Right lobe of liver (tissue), 6 donors: ENCODE data around the gene CXCR6. TPM values are rescaled to one million over a fixed set of nuclear protein-coding genes. Genes with fewer than 3 reads are reported as not detected.

Experiments used
- ATAC-seq, 4 donors: fragments of 200-7000 bp; cut with Tn5 transposase; one replicate each; pipeline ENCODE4 v1.9.1; 2020; ENCODE audit warnings: mild to moderate bottlenecking in 4 of 4, moderate library complexity in 4 of 4
- DNase-seq, 3 donors: peaks; one replicate each; pipeline ENCODE4 v3.0.0-alpha.2; 2020
- H3K27ac ChIP-seq, 3 donors: fragments of 200-600 bp; one replicate each; pipeline ENCODE4 v1.8.0; 2022
- H3K27me3 ChIP-seq, 2 donors: fragments of 200-600 bp; one replicate each; pipeline ENCODE4 v1.8.0; 2022
- H3K36me3 ChIP-seq, 4 donors: fragments of 200-600 bp; sonication (generic) in 1 of 4; one replicate each; pipeline versions ENCODE4 v1.5.1 to v1.8.0; 2017 to 2022; ENCODE audit warnings: control low read depth in 1 of 4
- H3K4me1 ChIP-seq, 4 donors: fragments of 200-600 bp; sonication (generic) in 1 of 4; one replicate each; pipeline versions ENCODE4 v1.5.1 to v1.8.0; 2017 to 2022; ENCODE audit warnings: control low read depth in 1 of 4
- H3K4me3 ChIP-seq, 3 donors: fragments of 200-600 bp; one replicate each; pipeline ENCODE4 v1.8.0; 2022
- H3K9me3 ChIP-seq, 4 donors: fragments of 200-600 bp; sonication (generic) in 1 of 4; one replicate each; pipeline versions ENCODE4 v1.5.1 to v1.8.0; 2017 to 2022; ENCODE audit warnings: control low read depth in 1 of 4
- POLR2A ChIP-seq: fragments of 450-650 bp; IDR thresholded peaks from one replicate; pipeline ENCODE4 v1.6.1; 2017; ENCODE audit warnings: antibody characterized with exemption, mild to moderate bottlenecking
- WGBS: methylation state at CpG from one replicate; pipeline ENCODE4 v1.1.6; 2018; ENCODE audit warnings: low coverage, low lambda C conversion rate; ENCODE audit not compliant: insufficient coverage; ENCODE audit errors: missing lambda C conversion rate; 5-methylcytosine and 5-hydroxymethylcytosine counted together
- intact Hi-C, 2 donors: fragments of 100-400 bp; cut with DNase I; formaldehyde crosslinking; loops; one replicate each; pipeline versions ENCODE4 v1.11.2 to v1.14.1; 2022
- total RNA-seq, 6 experiments: library from RNA; depleted of rRNA in 2 of 6; stranded (reverse); fragments of >200 nt in 2 of 6; fragmentation: NEBNext Ultra II Directional in 3 of 6; extraction: Animal tissue kit (Norgen Biotek cat#: 25700) in 3 of 6; gene quantifications; one replicate each; pipeline versions ENCODE4 v1.1.0 to v1.2.4, GENCODE V29; 2016 to 2023
- TF ChIP-seq, protein P1 (sequence below), 4 donors: fragments of 200-600 bp in 3 of 4; fragments of 450-650 bp in 1 of 4; IDR thresholded peaks; one replicate each; pipeline versions ENCODE4 v1.5.1 to v1.8.0; 2016 to 2022; ENCODE audit warnings: antibody characterized with exemption in 4 of 4, mild to moderate bottlenecking in 2 of 4
- donor health status: DM: no; HTN: yes; CAD: no.
- donor health status: DM: no; HTN: no; CAD: no.
- donor health status: DM: no; HTN: no; CAD: no.
- donor health status: DM: no; HTN: yes; CAD: no.
- donor health status: DM: no; HTN: yes; CAD: no.

Gene CXCR6
- total RNA-seq, 6 experiments from 2014 or later: 0.37 to 1.4 (median 0.76) TPM; not detected in 1

DNA sequence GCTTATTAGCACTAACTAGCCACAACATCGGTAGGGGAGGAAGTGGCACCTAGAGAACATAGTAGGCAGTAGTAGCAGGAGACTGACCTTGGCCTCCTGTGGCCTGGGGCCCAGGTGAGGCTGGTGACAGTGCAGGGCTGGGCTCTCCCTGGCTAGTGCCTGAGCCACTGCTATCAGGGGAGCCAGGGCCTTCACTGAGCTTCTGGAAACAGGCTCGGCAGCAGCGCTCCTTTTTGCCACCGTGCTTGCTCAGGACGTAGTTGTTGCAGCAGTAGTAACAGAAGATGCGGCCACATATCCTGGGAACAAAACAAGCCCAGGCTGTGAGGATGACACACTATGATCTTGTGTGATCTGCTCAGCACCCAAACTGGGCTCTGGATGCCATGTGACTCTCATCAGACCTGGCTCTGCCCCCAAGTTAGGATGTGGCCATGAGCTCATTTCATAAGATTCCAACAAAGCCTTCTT is 15.1 kb downstream of the CXCR6 start:
- intact Hi-C loops: no loop called here
- Histone ChIP-seq H3K27ac (no peak overlapping the region), H3K9me3 (no peaks in the 10 kb centered on the region), H3K4me1 (peaks cover 0 to 5% (median 0%) of the 10 kb centered on the region in 4 donors), H3K4me3 (no peak overlapping the region), H3K36me3 (peaks cover 6 to 94% (median 18%) of the 10 kb centered on the region in 4 donors), H3K27me3 (no peaks in the 10 kb centered on the region)
- DNase-seq (no peak), ATAC-seq (peak; percentile 12 to 51 (median 18))
- 100% methylated on average over 4 of the region's 6 CpGs for WGBS
- no peak for TF ChIP-seq POLR2A
- TF ChIP-seq, protein P1, sequence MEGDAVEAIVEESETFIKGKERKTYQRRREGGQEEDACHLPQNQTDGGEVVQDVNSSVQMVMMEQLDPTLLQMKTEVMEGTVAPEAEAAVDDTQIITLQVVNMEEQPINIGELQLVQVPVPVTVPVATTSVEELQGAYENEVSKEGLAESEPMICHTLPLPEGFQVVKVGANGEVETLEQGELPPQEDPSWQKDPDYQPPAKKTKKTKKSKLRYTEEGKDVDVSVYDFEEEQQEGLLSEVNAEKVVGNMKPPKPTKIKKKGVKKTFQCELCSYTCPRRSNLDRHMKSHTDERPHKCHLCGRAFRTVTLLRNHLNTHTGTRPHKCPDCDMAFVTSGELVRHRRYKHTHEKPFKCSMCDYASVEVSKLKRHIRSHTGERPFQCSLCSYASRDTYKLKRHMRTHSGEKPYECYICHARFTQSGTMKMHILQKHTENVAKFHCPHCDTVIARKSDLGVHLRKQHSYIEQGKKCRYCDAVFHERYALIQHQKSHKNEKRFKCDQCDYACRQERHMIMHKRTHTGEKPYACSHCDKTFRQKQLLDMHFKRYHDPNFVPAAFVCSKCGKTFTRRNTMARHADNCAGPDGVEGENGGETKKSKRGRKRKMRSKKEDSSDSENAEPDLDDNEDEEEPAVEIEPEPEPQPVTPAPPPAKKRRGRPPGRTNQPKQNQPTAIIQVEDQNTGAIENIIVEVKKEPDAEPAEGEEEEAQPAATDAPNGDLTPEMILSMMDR (IDR thresholded peaks at IDR 0.05): no peak

DNA sequence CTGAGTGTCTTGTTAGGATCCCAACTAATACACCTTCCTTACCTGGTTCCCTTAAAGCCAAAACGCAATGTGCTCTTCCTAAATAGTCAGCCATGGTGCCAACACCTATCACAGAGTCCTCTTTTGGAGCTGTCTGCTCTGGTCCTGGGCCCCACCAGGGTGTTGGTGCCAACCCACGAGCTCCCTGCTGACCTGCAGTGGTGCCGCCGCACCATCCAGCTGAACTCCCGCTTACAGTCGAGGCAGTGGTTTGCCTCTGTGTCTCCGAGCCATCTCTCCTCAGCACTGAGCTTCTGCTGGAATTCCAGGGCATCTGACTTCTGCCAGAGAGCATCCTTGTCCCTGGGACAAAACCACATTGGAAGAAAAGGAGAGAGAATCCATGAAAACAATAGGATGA is 15.9 kb downstream of the CXCR6 start:
- intact Hi-C loops: no loop called here
- no peak overlapping the region for H3K27ac ChIP-seq

DNA sequence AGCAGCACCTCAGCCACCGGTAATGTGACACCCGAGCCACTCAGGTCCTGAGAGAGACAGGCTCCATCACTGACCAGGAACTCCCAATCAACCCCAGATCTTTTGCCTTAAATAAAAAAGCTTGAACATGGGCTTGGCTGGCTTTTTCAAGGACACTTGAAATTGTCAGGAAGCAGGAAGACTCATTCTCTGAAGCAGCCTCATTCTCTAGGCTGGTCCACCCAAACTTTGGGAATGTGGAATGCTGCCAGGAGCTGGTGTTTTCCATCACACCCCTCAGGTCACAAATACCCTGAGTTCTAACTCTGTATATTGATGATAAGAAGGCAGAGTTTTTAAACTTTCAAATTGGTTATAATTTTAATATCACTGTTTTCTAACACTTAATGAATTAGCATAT is 17.0 kb downstream of the CXCR6 start:
- ATAC-seq: no peak
- TF ChIP-seq, protein P1 (IDR thresholded peaks at IDR 0.05): no peak
- no peak for TF ChIP-seq POLR2A
- no peaks in the 10 kb centered on the region for H3K27me3 ChIP-seq
- no peaks in the 10 kb centered on the region for H3K9me3 ChIP-seq
- H3K4me1 ChIP-seq: no peaks in the 10 kb centered on the region
- no peak overlapping the region for H3K27ac ChIP-seq
- no peak for DNase-seq
- intact Hi-C loops: no loop called here
- peaks cover 7 to 93% (median 21%) of the 10 kb centered on the region in 4 donors for H3K36me3 ChIP-seq
- WGBS: 100% methylated on average over 2 of the region's 2 CpGs
- H3K4me3 ChIP-seq: no peak overlapping the region

More for the DNA sequence above, 15.9 kb downstream of the CXCR6 start:
- H3K9me3 ChIP-seq: no peaks in the 10 kb centered on the region
- H3K27me3 ChIP-seq: no peaks in the 10 kb centered on the region
- 96% methylated on average over 4 of the region's 7 CpGs for WGBS
- TF ChIP-seq POLR2A: no peak
- TF ChIP-seq, protein P1 (IDR thresholded peaks at IDR 0.05): no peak
- no peaks in the 10 kb centered on the region for H3K4me1 ChIP-seq
- DNase-seq (no peak), ATAC-seq (no peak)
- peaks cover 8 to 93% (median 20%) of the 10 kb centered on the region in 4 donors for H3K36me3 ChIP-seq
- H3K4me3 ChIP-seq: no peak overlapping the region

DNA sequence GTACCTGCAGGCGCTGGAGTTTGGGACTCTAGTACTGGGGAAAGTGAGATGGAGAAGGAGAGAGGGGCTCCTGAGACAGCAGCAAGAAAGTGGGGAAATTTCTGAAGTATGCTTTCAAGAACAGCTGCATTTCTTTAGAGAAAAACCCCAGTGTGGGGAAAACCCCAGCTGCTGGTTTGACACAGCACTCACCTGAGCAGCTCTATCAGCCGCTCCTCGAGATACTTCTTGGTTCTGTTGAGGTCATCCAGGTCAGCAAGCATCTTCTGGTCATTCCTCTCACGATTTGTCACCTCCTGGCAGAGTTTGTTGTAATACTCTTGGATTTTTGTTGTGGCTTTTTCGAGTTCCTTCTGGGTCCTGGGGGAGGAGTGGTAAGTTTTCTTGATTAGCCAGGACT is 18.8 kb downstream of the CXCR6 start:
- Histone ChIP-seq H3K4me1 (no peaks in the 10 kb centered on the region), H3K9me3 (no peaks in the 10 kb centered on the region), H3K27me3 (no peaks in the 10 kb centered on the region), H3K4me3 (no peak overlapping the region), H3K36me3 (peaks cover 7 to 95% (median 26%) of the 10 kb centered on the region in 4 donors), H3K27ac (no peak overlapping the region)
- 81% methylated on average over 4 of the region's 5 CpGs for WGBS
- no peak for ATAC-seq
- no peak for DNase-seq
- TF ChIP-seq, protein P1 (IDR thresholded peaks at IDR 0.05): no peak
- no peak for TF ChIP-seq POLR2A
- intact Hi-C loops: no loop called here

DNA sequence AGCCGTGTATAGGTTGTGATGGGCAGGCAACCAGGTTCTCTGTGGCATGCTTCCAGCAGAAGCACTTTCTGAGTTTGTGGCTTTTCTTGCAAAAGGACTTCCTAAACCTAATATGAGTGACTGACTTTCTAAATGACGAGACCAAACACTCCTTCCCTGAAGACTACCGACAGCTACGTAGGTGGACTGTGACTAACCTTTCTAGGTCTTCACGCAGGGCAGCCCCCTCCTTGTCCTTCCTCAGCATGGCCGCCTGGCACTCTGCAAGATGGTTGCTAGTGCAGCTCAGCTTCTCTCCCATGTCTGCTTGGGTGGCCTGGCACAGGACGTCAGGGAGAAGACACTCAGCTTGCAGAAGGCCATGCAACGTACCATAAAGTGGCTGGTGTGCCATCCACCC is 20.9 kb downstream of the CXCR6 start:
- H3K36me3 ChIP-seq: peaks cover 7 to 96% (median 29%) of the 10 kb centered on the region in 4 donors
- ATAC-seq: no peak
- H3K4me3 ChIP-seq: no peak overlapping the region
- no peak overlapping the region for H3K27ac ChIP-seq
- WGBS: 66% methylated on average over 6 of the region's 8 CpGs
- intact Hi-C loops: no loop called here
- no peaks in the 10 kb centered on the region for H3K4me1 ChIP-seq
- H3K9me3 ChIP-seq: no peaks in the 10 kb centered on the region
- DNase-seq: no peak
- H3K27me3 ChIP-seq: no peaks in the 10 kb centered on the region
- TF ChIP-seq, protein P1 (IDR thresholded peaks at IDR 0.05): no peak
- TF ChIP-seq POLR2A: no peak
